A549 treated with GW870086 at 1 μM for 4 hours (cell line): ENCODE data around the gene CDKN1A. TPM values are rescaled to one million over a fixed set of nuclear protein-coding genes. Genes with fewer than 3 reads are reported as not detected.

Source experiments
- total RNA-seq: library from RNA; stranded (reverse); fragments of 200-300 nt; extraction: Qiagen RNA extraction; gene quantifications from 5 replicates; pipeline ENCODE4 v1.2.3, GENCODE V29; 2022; ENCODE audit warnings: low read depth

CDKN1A gene
- 301 to 381 TPM (median 362 TPM) in 5 replicates for total RNA-seq

DNA sequence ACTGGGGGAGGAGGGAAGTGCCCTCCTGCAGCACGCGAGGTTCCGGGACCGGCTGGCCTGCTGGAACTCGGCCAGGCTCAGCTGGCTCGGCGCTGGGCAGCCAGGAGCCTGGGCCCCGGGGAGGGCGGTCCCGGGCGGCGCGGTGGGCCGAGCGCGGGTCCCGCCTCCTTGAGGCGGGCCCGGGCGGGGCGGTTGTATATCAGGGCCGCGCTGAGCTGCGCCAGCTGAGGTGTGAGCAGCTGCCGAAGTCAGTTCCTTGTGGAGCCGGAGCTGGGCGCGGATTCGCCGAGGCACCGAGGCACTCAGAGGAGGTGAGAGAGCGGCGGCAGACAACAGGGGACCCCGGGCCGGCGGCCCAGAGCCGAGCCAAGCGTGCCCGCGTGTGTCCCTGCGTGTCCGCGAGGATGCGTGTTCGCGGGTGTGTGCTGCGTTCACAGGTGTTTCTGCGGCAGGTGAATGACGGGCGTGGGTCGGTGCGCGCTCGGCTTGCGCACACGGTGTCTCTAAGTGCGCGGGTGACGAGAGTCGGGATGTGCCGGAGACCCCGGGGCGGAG is at the start of gene CDKN1A:
Gene CDKN1A, plus strand, starts transcription at position 227 of the 555 bp plus-strand sequence. CDS start 5,388 bp downstream, outside the sequence.

GRCh38 chr6:36697481-36697903 is 19.0 kb downstream of the CDKN1A start, which contains the start of gene RAB44:
Gene RAB44, plus strand, starts transcription at chr6:36697826. Its CDS starts 6,410 bp downstream, at chr6:36704236.

Other genes with a start within 250 kb of the CDKN1A start
- gene PXT1, start 235.9 kb upstream of the CDKN1A start, total RNA-seq = not detected in 5 replicates
- gene KCTD20, start 235.7 kb upstream of the CDKN1A start, total RNA-seq = 15.1 to 19.7 TPM (median 18.1 TPM) in 5 replicates
- gene STK38, start 131.2 kb upstream of the CDKN1A start, total RNA-seq = 15.5 to 16.9 TPM (median 15.9 TPM) in 5 replicates
- 470 to 652 TPM (median 494 TPM) in 5 replicates for gene SRSF3, start 84.4 kb upstream of the CDKN1A start, total RNA-seq
- 0.02 to 0.06 TPM (median 0.05 TPM) in 4 of 5 replicates, not detected in the other for gene RAB44, start 19.1 kb downstream of the CDKN1A start, total RNA-seq
- gene CPNE5, start 160.7 kb downstream of the CDKN1A start, total RNA-seq = 0.10 to 0.13 TPM (median 0.12 TPM) in 4 of 5 replicates, not detected in the other
- 41.3 to 48.3 TPM (median 43.6 TPM) in 5 replicates for gene PPIL1, start 196.1 kb downstream of the CDKN1A start, total RNA-seq
- 15.1 to 17.2 TPM (median 17.0 TPM) in 5 replicates for gene C6orf89, start 207.2 kb downstream of the CDKN1A start, total RNA-seq